Keratinocyte (primary cell): Measurements from ENCODE around the gene CR1L.
"Not testable (repeated sequence)": the region's sequence is repeated elsewhere in the genome, so short reads cannot be mapped to it uniquely, and the experiment has no call there.

Experiments used
- CTCF ChIP-seq, 3 experiments: IDR thresholded peaks in 1 of 3; conservative IDR thresholded peaks in 1 of 3; optimal IDR thresholded peaks in 1 of 3; 2 replicates in 2 of 3; 3 replicates in 1 of 3; pipeline versions ENCODE3 to v1.5.1; 2011; ENCODE audit warnings: low read length in 3 of 3, mild to moderate bottlenecking in 3 of 3, moderate library complexity in 2 of 3, control low read depth in 1 of 3, inconsistent platforms in 1 of 3; ENCODE audit not compliant: insufficient read depth in 2 of 3; ENCODE audit errors: extremely low read depth in 1 of 3
- EZH2 ChIP-seq: IDR thresholded peaks from one replicate; pipeline ENCODE4 v1.6.1; 2012; ENCODE audit warnings: inconsistent platforms, mild to moderate bottlenecking, low read length, moderate library complexity

- TF ChIP-seq EZH2; CTCF (optimal IDR thresholded peaks at IDR 0.05 in 1 of 3, IDR thresholded peaks at IDR 0.05 in 1 of 3, conservative IDR thresholded peaks at IDR 0.05 in 1 of 3; ENCODE audit: extremely low read depth in 1 of 3, insufficient read depth in 2 of 3, low read length in 3 of 3): not testable (repeated sequence)
These were observed 5.6 kb upstream of the CR1L start for GRCh38 chr1:207639362-207639761.
